IPS-18c (cell line): ENCODE data around the gene ZSCAN26.
"Not testable (repeated sequence)": the region's sequence is repeated elsewhere in the genome, so short reads cannot be mapped to it uniquely, and the experiment has no call there.

Source experiments
- H3K4me3 ChIP-seq: 2 replicates; pipeline ENCODE4 v1.7.0; 2013; ENCODE audit warnings: low read depth, mild to moderate bottlenecking, low read length, moderate library complexity; ENCODE audit not compliant: insufficient read depth
- H3K9me3 ChIP-seq: one replicate; pipeline ENCODE4 v1.6.1; 2013; ENCODE audit warnings: mild to moderate bottlenecking, low read length, moderate library complexity; ENCODE audit not compliant: control insufficient read depth, insufficient read depth

The ZSCAN26 gene

DNA sequence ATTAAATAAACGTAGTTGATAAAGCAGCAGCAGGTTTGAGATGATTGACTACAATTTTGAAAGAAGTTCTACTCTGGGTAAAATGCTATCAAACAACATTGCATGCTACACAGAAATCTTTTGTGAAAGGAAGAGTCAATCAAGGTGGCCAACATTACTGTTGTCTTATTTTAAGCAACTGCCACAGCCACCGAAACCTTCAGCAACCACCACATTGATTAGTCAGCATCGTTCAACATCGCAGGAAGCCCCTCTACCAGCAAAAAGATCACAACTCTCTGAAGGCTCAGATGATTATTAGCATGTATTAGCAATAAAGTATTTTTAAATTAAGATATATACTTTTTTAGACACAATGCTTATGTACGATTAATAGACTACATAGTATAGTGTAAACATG is 28.4 kb downstream of the ZSCAN26 start:
- no peaks in the 10 kb centered on the region for H3K9me3 ChIP-seq
- no peak overlapping the region for H3K4me3 ChIP-seq

GRCh38 chr6:28296520-28297060 is 29.6 kb downstream of the ZSCAN26 start:
- Histone ChIP-seq H3K9me3 (no peaks in the 10 kb centered on the region), H3K4me3 (no peak overlapping the region)

DNA sequence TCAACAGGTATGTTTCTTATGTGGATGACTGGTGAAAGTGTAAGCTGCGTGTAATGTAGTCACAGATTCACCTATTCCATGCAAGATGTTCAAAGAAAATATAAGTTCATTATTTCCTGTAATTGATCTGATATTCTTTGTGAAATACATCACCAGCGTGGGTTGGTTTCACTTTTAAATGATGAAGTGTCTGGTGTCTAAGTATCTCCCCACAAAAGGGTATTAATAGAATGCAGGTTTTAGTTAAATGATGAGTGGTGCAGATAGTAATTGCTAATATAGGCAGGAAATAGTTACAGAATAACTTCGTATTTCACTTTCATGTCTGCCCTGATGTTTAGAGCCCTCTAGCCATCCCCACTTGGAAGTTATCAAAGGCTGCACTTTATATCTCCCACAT is 36.6 kb downstream of the ZSCAN26 start:
- Histone ChIP-seq H3K9me3 (peaks cover 3% of the 10 kb centered on the region), H3K4me3 (no peak overlapping the region)

DNA sequence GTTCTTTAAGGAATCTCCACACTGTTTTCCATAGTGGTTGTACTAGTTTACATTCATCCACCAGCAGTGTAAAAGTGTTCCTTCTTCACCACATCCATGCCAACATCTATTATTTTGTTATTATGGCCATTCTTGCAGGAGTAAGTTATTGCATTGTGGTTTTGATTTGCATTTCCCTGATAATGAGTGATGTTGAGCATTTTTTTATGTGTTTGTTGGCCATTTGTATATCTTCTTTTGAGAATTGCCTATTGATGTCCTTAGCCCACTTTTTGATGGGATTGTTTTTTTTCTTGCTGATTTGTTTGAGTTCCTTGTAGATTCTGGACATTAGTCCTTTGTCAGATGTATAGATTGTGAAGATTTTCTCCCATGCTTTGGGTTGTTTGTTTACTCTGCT is 39.4 kb downstream of the ZSCAN26 start:
- H3K4me3 ChIP-seq, H3K9me3 ChIP-seq: not testable (repeated sequence)

GRCh38 chr6:28311139-28311823 is 44.3 kb downstream of the ZSCAN26 start:
- Histone ChIP-seq H3K9me3 (peaks cover 6% of the 10 kb centered on the region), H3K4me3 (no peak overlapping the region)

GRCh38 chr6:28312939-28313338 is 46.0 kb downstream of the ZSCAN26 start:
- Histone ChIP-seq H3K9me3 (peaks cover 2% of the 10 kb centered on the region), H3K4me3 (no peak overlapping the region)

DNA sequence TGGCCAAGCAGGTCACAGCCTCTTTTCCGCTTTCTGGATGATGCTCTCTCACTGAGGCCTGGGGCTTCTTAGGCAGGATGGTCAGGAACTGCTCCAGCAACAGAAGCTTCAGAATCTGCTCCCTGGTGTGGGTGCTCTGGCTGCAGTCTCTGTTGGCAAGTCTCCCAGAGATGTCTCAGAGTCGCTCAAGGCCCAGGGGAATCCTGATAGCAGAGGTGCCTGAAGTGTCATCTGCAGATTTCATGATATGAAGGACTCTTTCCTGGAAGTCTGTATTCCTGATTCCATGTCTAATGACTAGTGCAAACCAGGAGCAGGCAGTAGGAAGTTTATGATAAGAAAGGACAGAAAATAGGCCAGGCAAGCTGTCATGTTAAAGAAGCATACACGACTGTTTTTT is 48.7 kb downstream of the ZSCAN26 start:
- peaks cover 2% of the 10 kb centered on the region for H3K9me3 ChIP-seq
- H3K4me3 ChIP-seq, result no peak overlapping the region

- not testable (repeated sequence) for H3K9me3 ChIP-seq, H3K4me3 ChIP-seq
Measured at GRCh38 chr6:28317866-28318265, 50.9 kb downstream of the ZSCAN26 start.

DNA sequence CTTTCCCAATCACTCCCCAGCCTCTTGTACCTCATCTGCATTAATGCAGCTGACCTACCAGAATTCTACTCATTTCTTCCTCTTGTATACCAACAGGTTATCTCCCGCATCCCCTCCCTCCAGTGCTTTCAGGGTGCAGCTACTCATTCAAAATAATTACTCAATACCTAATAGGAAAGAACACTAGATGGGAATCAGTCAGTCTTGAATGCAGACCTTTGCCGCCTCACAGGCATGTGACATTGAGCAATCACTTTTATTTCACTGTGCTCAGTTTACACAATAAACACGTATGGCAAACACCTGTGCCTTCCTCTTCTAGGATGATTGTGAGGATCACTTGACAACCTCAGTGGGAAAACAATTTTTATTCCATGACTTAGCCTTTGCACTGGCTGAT is 55.7 kb downstream of the ZSCAN26 start:
- Histone ChIP-seq H3K4me3 (no peak overlapping the region), H3K9me3 (peaks cover 9% of the 10 kb centered on the region)

- no peak overlapping the region for H3K4me3 ChIP-seq
- peaks cover 9% of the 10 kb centered on the region for H3K9me3 ChIP-seq
Measured at GRCh38 chr6:28323813-28324424, 57.0 kb downstream of the ZSCAN26 start.

- Histone ChIP-seq H3K9me3 (peaks cover 9% of the 10 kb centered on the region), H3K4me3 (no peak overlapping the region)
Measured at GRCh38 chr6:28326371-28326948, 59.5 kb downstream of the ZSCAN26 start.
